Measurements from ENCODE around the gene MEGF11.

DNA sequence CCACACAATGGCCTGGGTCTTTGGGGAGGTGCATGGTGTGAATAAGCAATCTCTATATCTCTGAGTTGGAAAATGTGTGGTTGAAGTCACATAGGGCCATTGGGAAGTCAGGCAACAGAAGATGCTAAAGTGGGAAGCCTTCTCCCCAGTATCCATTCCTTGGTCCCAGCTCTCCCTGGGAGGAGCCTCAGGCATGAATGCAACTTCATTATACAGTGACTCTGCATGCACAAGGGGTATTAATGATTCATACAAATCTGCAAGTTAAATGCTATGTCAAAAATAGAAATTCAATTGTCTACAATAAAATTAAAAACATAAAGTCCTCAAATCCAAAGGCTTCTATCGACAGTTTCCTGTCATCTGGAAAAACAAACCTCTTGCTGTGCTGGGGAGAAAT, 275.4 kb downstream of the MEGF11 start:
- TF ChIP-seq CTCF (IDR thresholded peaks at IDR 0.05): no peak
- no peak for TF ChIP-seq POLR2AphosphoS5 (IDR thresholded peaks at IDR 0.05)
